Measurements from ENCODE around the gene TMOD2. TPM values are rescaled to one million over a fixed set of nuclear protein-coding genes. Genes with fewer than 3 reads are reported as not detected.
A peak's percentile ranks its signal among the peaks of the same experiment; 100 is the strongest.

The TMOD2 gene
- total RNA-seq, 1 donor from 2014 or later = 7.0 TPM

- peaks cover 0 to 8% of the 10 kb centered on the region in 2 donors for H3K4me1 ChIP-seq
- H3K27ac ChIP-seq = no peak overlapping the region
- DNase-seq (ENCODE audit: low spot score in 2 of 2) = no peak
- no peak overlapping the region for H3K4me3 ChIP-seq
- H3K9me3 ChIP-seq = no peaks in the 10 kb centered on the region
- H3K27me3 ChIP-seq = no peaks in the 10 kb centered on the region
- TF ChIP-seq CTCF (IDR thresholded peaks at IDR 0.05) = no peak
- intact Hi-C loops (cut with DNase I) = loop anchor here (2.0 kb wide), 1 partner anchor 13 kb away; the partner anchor contains the start of gene LYSMD2
- no peaks in the 10 kb centered on the region for H3K36me3 ChIP-seq
Measured at GRCh38 chr15:51750186-51750585, 1.2 kb upstream of the TMOD2 start.

- peak overlapping the region in 1 of 2 donors; percentile 67 for H3K27ac ChIP-seq
- peak overlapping the region; percentile 94 to 98 for H3K4me3 ChIP-seq
- no peaks in the 10 kb centered on the region for H3K27me3 ChIP-seq
- H3K36me3 ChIP-seq = no peaks in the 10 kb centered on the region
- intact Hi-C loops (cut with DNase I) = loop anchor here (2.0 kb wide), 1 partner anchor 15 kb away; the partner anchor contains the start of gene LYSMD2
- H3K9me3 ChIP-seq = no peaks in the 10 kb centered on the region
- peaks cover 0 to 8% of the 10 kb centered on the region in 2 donors for H3K4me1 ChIP-seq
- no peak for DNase-seq (ENCODE audit: low spot score in 2 of 2)
- TF ChIP-seq CTCF (IDR thresholded peaks at IDR 0.05) = no peak
Measured at GRCh38 chr15:51751697-51752683, 593 bp downstream of the TMOD2 start.

- no peaks in the 10 kb centered on the region for H3K36me3 ChIP-seq
- intact Hi-C loops (cut with DNase I) = no loop called here
- H3K4me3 ChIP-seq = peak overlapping the region; percentile 11 to 94
- peaks cover 0 to 8% of the 10 kb centered on the region in 2 donors for H3K4me1 ChIP-seq
- no peaks in the 10 kb centered on the region for H3K27me3 ChIP-seq
- no peaks in the 10 kb centered on the region for H3K9me3 ChIP-seq
- DNase-seq (ENCODE audit: low spot score in 2 of 2) = no peak
- TF ChIP-seq CTCF (IDR thresholded peaks at IDR 0.05) = no peak
- H3K27ac ChIP-seq = no peak overlapping the region
Measured at GRCh38 chr15:51752888-51753287, 1.5 kb downstream of the TMOD2 start.

GRCh38 chr15:51754267-51754666 is 2.9 kb downstream of the TMOD2 start:
- intact Hi-C loops (cut with DNase I) = no loop called here
- Histone ChIP-seq H3K27ac (no peak overlapping the region), H3K36me3 (no peaks in the 10 kb centered on the region), H3K9me3 (no peaks in the 10 kb centered on the region), H3K4me3 (no peak overlapping the region), H3K4me1 (peaks cover 0 to 8% of the 10 kb centered on the region in 2 donors), H3K27me3 (no peaks in the 10 kb centered on the region)
- no peak for TF ChIP-seq CTCF (IDR thresholded peaks at IDR 0.05)
- no peak for DNase-seq (ENCODE audit: low spot score in 2 of 2)

- Histone ChIP-seq H3K27me3 (no peaks in the 10 kb centered on the region), H3K36me3 (no peaks in the 10 kb centered on the region), H3K4me3 (no peak overlapping the region), H3K4me1 (peaks cover 0 to 7% of the 10 kb centered on the region in 2 donors), H3K27ac (no peak overlapping the region), H3K9me3 (peaks cover 0 to 4% of the 10 kb centered on the region in 2 donors)
- TF ChIP-seq CTCF (IDR thresholded peaks at IDR 0.05) = no peak
- intact Hi-C loops (cut with DNase I) = no loop called here
- DNase-seq (ENCODE audit: low spot score in 2 of 2) = no peak
Measured at GRCh38 chr15:51755790-51756189, 4.4 kb downstream of the TMOD2 start.
